ENCODE measurements around the gene MVP. TPM values are rescaled to one million over a fixed set of nuclear protein-coding genes. Genes with fewer than 3 reads are reported as not detected.
A peak's percentile ranks its signal among the peaks of the same experiment; 100 is the strongest.
"Not testable (repeated sequence)": the region's sequence is repeated elsewhere in the genome, so short reads cannot be mapped to it uniquely, and the experiment has no call there.

Gene MVP
- total and polyA plus RNA-seq, 12 donors = 73.9 to 492 (median 336) TPM

GRCh38 chr16:29790949-29791844 is 29.1 kb upstream of the MVP start:
- peak in 1 of 7 donors; percentile 14 for DNase-seq
- Histone ChIP-seq H3K27me3 (no peaks in the 10 kb centered on the region), H3K27ac (peak overlapping the region in 3 of 5 donors; percentile 11 to 92 (median 57)), H3K4me3 (peak overlapping the region in 3 of 4 donors; percentile 44 to 71 (median 64)), H3K9me3 (replicated peaks in 1 of 3) (no peaks in the 10 kb centered on the region), H3K36me3 (replicated peaks in 1 of 2) (no peaks in the 10 kb centered on the region), H3K4me1 (replicated peaks in 1 of 2) (peaks cover 16% of the 10 kb centered on the region in 2 donors)
- intact Hi-C loops (cut with DNase I) = no loop called here
- TF ChIP-seq CTCF (IDR thresholded peaks at IDR 0.05) = no peak
- TF ChIP-seq POLR2A (IDR thresholded peaks at IDR 0.05) = no peak
- 2 to 3% (median 3%) methylated on average over 24 to 31 of the region's 31 CpGs for WGBS, 4 donors

- TF ChIP-seq CTCF (IDR thresholded peaks at IDR 0.05) (no peak), POLR2A (IDR thresholded peaks at IDR 0.05) (no peak)
- Histone ChIP-seq H3K4me1 (replicated peaks in 1 of 2) (peaks cover 16% of the 10 kb centered on the region in 2 donors), H3K27me3 (no peaks in the 10 kb centered on the region), H3K36me3 (replicated peaks in 1 of 2) (peaks cover 0 to 3% of the 10 kb centered on the region in 2 donors), H3K4me3 (no peak overlapping the region), H3K9me3 (replicated peaks in 1 of 3) (no peaks in the 10 kb centered on the region), H3K27ac (no peak overlapping the region)
- no peak for DNase-seq
- 71 to 78% (median 72%) methylated on average over 9 of the region's 9 CpGs for WGBS, 4 donors
- intact Hi-C loops (cut with DNase I) = no loop called here
These were observed 28.1 kb upstream of the MVP start for GRCh38 chr16:29791845-29792807.

- 93 to 94% (median 93%) methylated on average over 18 of the region's 18 CpGs for WGBS, 4 donors
- H3K4me3 ChIP-seq; H3K27me3 ChIP-seq; H3K9me3 ChIP-seq (replicated peaks in 1 of 3); intact Hi-C loops (cut with DNase I); H3K27ac ChIP-seq; DNase-seq: not testable (repeated sequence)
- Histone ChIP-seq H3K4me1 (replicated peaks in 1 of 2) (peaks cover 16% of the 10 kb centered on the region in 2 donors), H3K36me3 (replicated peaks in 1 of 2) (peaks cover 0 to 12% of the 10 kb centered on the region in 2 donors)
These were observed 27.1 kb upstream of the MVP start for GRCh38 chr16:29793153-29793552.

- WGBS, 4 donors = 94 to 98% (median 96%) methylated on average over 3 of the region's 3 CpGs
- Histone ChIP-seq H3K36me3 (replicated peaks in 1 of 2) (peaks cover 0 to 22% of the 10 kb centered on the region in 2 donors), H3K4me3 (no peak overlapping the region), H3K27ac (no peak overlapping the region), H3K4me1 (replicated peaks in 1 of 2) (peaks cover 16% of the 10 kb centered on the region in 2 donors), H3K27me3 (no peaks in the 10 kb centered on the region), H3K9me3 (replicated peaks in 1 of 3) (no peaks in the 10 kb centered on the region)
- no peak for DNase-seq
- intact Hi-C loops (cut with DNase I) = no loop called here
- TF ChIP-seq CTCF (IDR thresholded peaks at IDR 0.05) (no peak), POLR2A (IDR thresholded peaks at IDR 0.05) (no peak)
These were observed 26.0 kb upstream of the MVP start for GRCh38 chr16:29794231-29794710.
